H9 (cell line): ENCODE results near the gene ITGB6. TPM values are rescaled to one million over a fixed set of nuclear protein-coding genes. Genes with fewer than 3 reads are reported as not detected.

Experiments
- DNase-seq: peaks from one replicate; pipeline ENCODE4 v3.0.0-alpha.2; 2017
- H2AFZ ChIP-seq: one replicate; pipeline ENCODE4 v1.6.1; 2013; ENCODE audit warnings: mild to moderate bottlenecking, low read length, control low read depth, moderate library complexity
- H2AK5ac ChIP-seq: 2 replicates; pipeline ENCODE4 v1.6.1; 2013; ENCODE audit warnings: low read length, control low read depth, mixed read lengths; ENCODE audit not compliant: insufficient read length
- H2BK120ac ChIP-seq: one replicate; pipeline ENCODE4 v1.6.1; 2013; ENCODE audit warnings: low read depth, mild to moderate bottlenecking, low read length, control low read depth, inconsistent platforms; ENCODE audit not compliant: poor library complexity, severe bottlenecking
- H2BK12ac ChIP-seq: 2 replicates; pipeline ENCODE4 v1.6.1; 2013; ENCODE audit warnings: low read length, control low read depth, mixed read lengths, low read depth; ENCODE audit not compliant: insufficient read length
- H2BK15ac ChIP-seq: 2 replicates; pipeline ENCODE4 v1.6.1; 2013; ENCODE audit warnings: low read depth, low read length, control low read depth
- H2BK20ac ChIP-seq: one replicate; pipeline ENCODE4 v1.6.1; 2013; ENCODE audit warnings: low read depth, mild to moderate bottlenecking, low read length, control low read depth, inconsistent platforms; ENCODE audit not compliant: poor library complexity, severe bottlenecking
- H2BK5ac ChIP-seq: 2 replicates; pipeline ENCODE4 v1.6.1; 2013; ENCODE audit warnings: low read length, control low read depth, mixed read lengths; ENCODE audit not compliant: insufficient read length
- H3K14ac ChIP-seq: 2 replicates; pipeline ENCODE4 v1.6.1; 2013; ENCODE audit warnings: low read length, control low read depth; ENCODE audit not compliant: insufficient read depth
- H3K18ac ChIP-seq: 2 replicates; pipeline ENCODE4 v1.6.1; 2013; ENCODE audit warnings: low read depth, mild to moderate bottlenecking, mixed read lengths, low read length, control low read depth; ENCODE audit not compliant: insufficient read length
- H3K23ac ChIP-seq: 2 replicates; pipeline ENCODE4 v1.6.1; 2013; ENCODE audit warnings: low read length, control low read depth, mixed read lengths, low read depth; ENCODE audit not compliant: insufficient read length
- H3K23me2 ChIP-seq: 2 replicates; pipeline ENCODE4 v1.6.1; 2013; ENCODE audit warnings: low read depth, mild to moderate bottlenecking, mixed read lengths, low read length, control low read depth; ENCODE audit not compliant: insufficient read length, poor library complexity, severe bottlenecking
- H3K27ac ChIP-seq: 2 replicates; pipeline ENCODE4 v1.5.1; 2013; ENCODE audit warnings: low read length, control low read depth, mixed read lengths, low read depth; ENCODE audit not compliant: insufficient read length
- H3K27me3 ChIP-seq: 2 replicates; pipeline ENCODE4 v1.6.1; 2013; ENCODE audit warnings: low read length, control low read depth, inconsistent platforms; ENCODE audit not compliant: insufficient read depth
- H3K4ac ChIP-seq: 2 replicates; pipeline ENCODE4 v1.6.1; 2013; ENCODE audit warnings: low read depth, mild to moderate bottlenecking, control low read depth, inconsistent platforms, low read length, moderate library complexity
- H3K4me1 ChIP-seq: 2 replicates; pipeline ENCODE4 v1.6.1; 2013; ENCODE audit warnings: low read length, control low read depth, inconsistent platforms; ENCODE audit not compliant: insufficient read depth
- H3K4me2 ChIP-seq: 2 replicates; pipeline ENCODE4 v1.6.1; 2013; ENCODE audit warnings: low read length, control low read depth, mixed read lengths; ENCODE audit not compliant: insufficient read length, insufficient read depth
- H3K56ac ChIP-seq: 2 replicates; pipeline ENCODE4 v1.6.1; 2013; ENCODE audit warnings: low read depth, mild to moderate bottlenecking, mixed read lengths, low read length, control low read depth; ENCODE audit not compliant: insufficient read length
- H3K79me1 ChIP-seq: 2 replicates; pipeline ENCODE4 v1.6.1; 2013; ENCODE audit warnings: low read depth, mild to moderate bottlenecking, moderate library complexity, low read length, control low read depth, inconsistent platforms; ENCODE audit not compliant: insufficient read depth, poor library complexity, severe bottlenecking
- H3K79me2 ChIP-seq: 2 replicates; pipeline ENCODE4 v1.6.1; 2013; ENCODE audit warnings: low read length, control low read depth, inconsistent platforms; ENCODE audit not compliant: insufficient read depth
- H3K9ac ChIP-seq: 2 replicates; pipeline ENCODE4 v1.6.1; 2013; ENCODE audit warnings: low read length, control low read depth, mixed read lengths; ENCODE audit not compliant: insufficient read length; ENCODE audit errors: extremely low read depth
- H3K9me3 ChIP-seq: one replicate; pipeline ENCODE4 v1.6.1; 2013; ENCODE audit warnings: low read depth, low read length, inconsistent platforms; ENCODE audit not compliant: control insufficient read depth
- H3T11ph ChIP-seq: one replicate; pipeline ENCODE4 v1.6.1; 2013; ENCODE audit warnings: mild to moderate bottlenecking, low read length, control low read depth, inconsistent platforms
- H4K20me1 ChIP-seq: one replicate; pipeline ENCODE4 v1.6.1; 2013; ENCODE audit not compliant: control insufficient read depth, insufficient read length, insufficient read depth
- H4K5ac ChIP-seq: 2 replicates; pipeline ENCODE4 v1.6.1; 2013; ENCODE audit warnings: low read depth, mild to moderate bottlenecking, mixed read lengths, low read length, control low read depth; ENCODE audit not compliant: insufficient read length
- H4K8ac ChIP-seq: replicated peaks from 2 replicates; pipeline ENCODE4 v1.6.1; 2013; ENCODE audit warnings: low read length, control low read depth, mixed read lengths, low read depth; ENCODE audit not compliant: insufficient read length
- H4K91ac ChIP-seq: 2 replicates; pipeline ENCODE4 v1.6.1; 2013; ENCODE audit warnings: low read depth, mild to moderate bottlenecking, moderate library complexity, mixed read lengths, low read length, control low read depth; ENCODE audit not compliant: insufficient read length
- H3K27ac Mint-ChIP-seq, 3 experiments: 2 replicates in 2 of 3; 3 replicates in 1 of 3; pipeline ENCODE4 v1.8.0; 2020 to 2021; ENCODE audit warnings: mixed read lengths in 3 of 3, mild to moderate bottlenecking in 1 of 3, moderate library complexity in 1 of 3
- H3K27me3 Mint-ChIP-seq: 2 replicates; pipeline ENCODE4 v1.8.0; 2021; ENCODE audit warnings: low read depth, mild to moderate bottlenecking, moderate library complexity, mixed read lengths
- H3K36me3 Mint-ChIP-seq, 3 experiments: 2 replicates in 2 of 3; 3 replicates in 1 of 3; pipeline ENCODE4 v1.8.0; 2020 to 2021; ENCODE audit warnings: low read depth in 3 of 3, mixed read lengths in 3 of 3; ENCODE audit not compliant: insufficient read depth in 1 of 3
- H3K4me1 Mint-ChIP-seq, 2 experiments: 2 replicates each; pipeline ENCODE4 v1.8.0; 2020; ENCODE audit warnings: mixed read lengths in 2 of 2
- H3K4me3 Mint-ChIP-seq, 2 experiments: 2 replicates in 1 of 2; 3 replicates in 1 of 2; pipeline ENCODE4 v1.8.0; 2020 to 2021; ENCODE audit warnings: mild to moderate bottlenecking in 2 of 2, mixed read lengths in 2 of 2, moderate library complexity in 1 of 2
- H3K9me3 Mint-ChIP-seq, 2 experiments: 2 replicates in 1 of 2; 3 replicates in 1 of 2; pipeline ENCODE4 v1.8.0; 2020; ENCODE audit warnings: mild to moderate bottlenecking in 2 of 2, mixed read lengths in 2 of 2, moderate library complexity in 1 of 2
- WGBS: extraction: QIAGEN DNeasy Blood & Tissue Kit; methylation state at CpG from one replicate; pipeline ENCODE4 v1.1.7; 2013; ENCODE audit warnings: missing lambda C conversion rate, low lambda C conversion rate, mixed read lengths; ENCODE audit not compliant: insufficient read length; ENCODE audit errors: extremely low coverage; 5-methylcytosine and 5-hydroxymethylcytosine counted together
- long read RNA-seq: library from polyadenylated mRNA; unstranded; transcript quantifications from one replicate; pipeline ENCODE4 v2.0.0, GENCODE V29; 2020
- total RNA-seq: library from RNA; stranded (reverse); gene quantifications from 2 replicates; pipeline ENCODE4 v1.2.1, GENCODE V29; 2021
- TF ChIP-seq, protein P1 (sequence below): fragments of 200-600 bp; sonication (generic); conservative IDR thresholded peaks from 3 replicates; pipeline ENCODE4 v1.8.0; 2021; ENCODE audit warnings: antibody characterized with exemption, mild to moderate bottlenecking

Gene ITGB6, protein sequence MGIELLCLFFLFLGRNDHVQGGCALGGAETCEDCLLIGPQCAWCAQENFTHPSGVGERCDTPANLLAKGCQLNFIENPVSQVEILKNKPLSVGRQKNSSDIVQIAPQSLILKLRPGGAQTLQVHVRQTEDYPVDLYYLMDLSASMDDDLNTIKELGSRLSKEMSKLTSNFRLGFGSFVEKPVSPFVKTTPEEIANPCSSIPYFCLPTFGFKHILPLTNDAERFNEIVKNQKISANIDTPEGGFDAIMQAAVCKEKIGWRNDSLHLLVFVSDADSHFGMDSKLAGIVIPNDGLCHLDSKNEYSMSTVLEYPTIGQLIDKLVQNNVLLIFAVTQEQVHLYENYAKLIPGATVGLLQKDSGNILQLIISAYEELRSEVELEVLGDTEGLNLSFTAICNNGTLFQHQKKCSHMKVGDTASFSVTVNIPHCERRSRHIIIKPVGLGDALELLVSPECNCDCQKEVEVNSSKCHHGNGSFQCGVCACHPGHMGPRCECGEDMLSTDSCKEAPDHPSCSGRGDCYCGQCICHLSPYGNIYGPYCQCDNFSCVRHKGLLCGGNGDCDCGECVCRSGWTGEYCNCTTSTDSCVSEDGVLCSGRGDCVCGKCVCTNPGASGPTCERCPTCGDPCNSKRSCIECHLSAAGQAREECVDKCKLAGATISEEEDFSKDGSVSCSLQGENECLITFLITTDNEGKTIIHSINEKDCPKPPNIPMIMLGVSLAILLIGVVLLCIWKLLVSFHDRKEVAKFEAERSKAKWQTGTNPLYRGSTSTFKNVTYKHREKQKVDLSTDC
- total RNA-seq: not detected in 2 replicates
- long read RNA-seq: 0 reads

DNA sequence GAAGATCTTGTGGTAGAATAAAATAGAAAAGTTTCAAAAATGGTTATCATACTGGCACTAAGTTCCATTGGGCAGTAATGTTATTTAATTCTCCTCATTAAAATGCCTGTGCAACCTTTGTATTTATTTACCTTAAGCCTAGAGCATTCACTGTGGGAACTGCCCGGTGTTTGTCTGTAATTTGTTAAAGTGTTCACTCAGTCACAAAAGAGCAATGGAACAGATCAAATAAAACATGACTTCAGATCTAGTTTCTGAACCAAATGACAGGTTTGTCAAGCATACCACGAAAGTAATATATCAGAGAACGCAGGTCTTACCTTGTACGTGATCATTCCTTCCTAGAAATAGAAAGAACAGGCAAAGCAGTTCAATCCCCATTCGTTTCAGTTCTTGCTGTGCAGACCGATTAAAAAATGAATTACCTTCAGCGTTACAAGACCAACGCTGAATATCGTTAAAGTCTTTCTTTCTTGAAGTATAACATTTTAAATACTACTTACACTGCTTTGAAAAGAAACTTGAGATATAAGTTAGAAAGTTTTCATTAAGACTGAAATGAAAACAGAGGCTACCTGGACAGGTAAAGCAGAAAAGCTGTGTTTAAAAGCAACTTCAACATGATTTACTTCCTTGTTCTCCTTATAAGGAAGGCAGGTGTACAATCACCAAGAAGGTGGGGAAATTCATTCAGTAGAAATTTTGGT, at the start of gene ITGB6:
ITGB6 (minus strand) TSS at position 590 of the 707 bp plus-strand sequence; CDS start at position 381, 209 bp downstream.
- 0 out of 2 replicates have a peak, but pooled peaks cover 3% of the 10 kb centered on the region for H3K27me3 Mint-ChIP-seq
- no peaks in the 10 kb centered on the region for H3K4me1 Mint-ChIP-seq
- Histone ChIP-seq H3K18ac (no peak within 1 kb of the TSS), H2AFZ (no peak within 1 kb of the TSS), H4K5ac (no peak within 1 kb of the TSS), H2BK120ac (no peak within 1 kb of the TSS), H3K79me1 (no peaks in the 10 kb centered on the region), H3K9ac (no peak within 1 kb of the TSS), H4K91ac (no peak within 1 kb of the TSS), H3K4ac (no peak within 1 kb of the TSS), H3K27ac (no peak within 1 kb of the TSS), H4K20me1 (no peaks in the 10 kb centered on the region), H3T11ph (no peak within 1 kb of the TSS), H3K27me3 (no peaks in the 10 kb centered on the region), H3K79me2 (no peaks in the 10 kb centered on the region), H3K9me3 (no peaks in the 10 kb centered on the region), H2BK5ac (no peak within 1 kb of the TSS), H3K23me2 (no peaks in the 10 kb centered on the region), H3K4me1 (no peaks in the 10 kb centered on the region), H3K14ac (no peak within 1 kb of the TSS), H3K23ac (no peak within 1 kb of the TSS), H3K56ac (no peak within 1 kb of the TSS), H2BK20ac (no peak within 1 kb of the TSS), H2BK12ac (no peak within 1 kb of the TSS), H2BK15ac (no peak within 1 kb of the TSS), H2AK5ac (no peak within 1 kb of the TSS), H3K4me2 (no peak within 1 kb of the TSS), H4K8ac (no peak within 1 kb of the TSS)
- no peak within 1 kb of the TSS for H3K4me3 Mint-ChIP-seq
- H3K9me3 Mint-ChIP-seq: no peaks in the 10 kb centered on the region
- no peak for DNase-seq
- no peaks in the 10 kb centered on the region; a peak in 1 of 7 replicates for H3K36me3 Mint-ChIP-seq
- TF ChIP-seq, protein P1, sequence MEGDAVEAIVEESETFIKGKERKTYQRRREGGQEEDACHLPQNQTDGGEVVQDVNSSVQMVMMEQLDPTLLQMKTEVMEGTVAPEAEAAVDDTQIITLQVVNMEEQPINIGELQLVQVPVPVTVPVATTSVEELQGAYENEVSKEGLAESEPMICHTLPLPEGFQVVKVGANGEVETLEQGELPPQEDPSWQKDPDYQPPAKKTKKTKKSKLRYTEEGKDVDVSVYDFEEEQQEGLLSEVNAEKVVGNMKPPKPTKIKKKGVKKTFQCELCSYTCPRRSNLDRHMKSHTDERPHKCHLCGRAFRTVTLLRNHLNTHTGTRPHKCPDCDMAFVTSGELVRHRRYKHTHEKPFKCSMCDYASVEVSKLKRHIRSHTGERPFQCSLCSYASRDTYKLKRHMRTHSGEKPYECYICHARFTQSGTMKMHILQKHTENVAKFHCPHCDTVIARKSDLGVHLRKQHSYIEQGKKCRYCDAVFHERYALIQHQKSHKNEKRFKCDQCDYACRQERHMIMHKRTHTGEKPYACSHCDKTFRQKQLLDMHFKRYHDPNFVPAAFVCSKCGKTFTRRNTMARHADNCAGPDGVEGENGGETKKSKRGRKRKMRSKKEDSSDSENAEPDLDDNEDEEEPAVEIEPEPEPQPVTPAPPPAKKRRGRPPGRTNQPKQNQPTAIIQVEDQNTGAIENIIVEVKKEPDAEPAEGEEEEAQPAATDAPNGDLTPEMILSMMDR: no peak
- no CpG with 5 or more reads among the region's 9 CpGs for WGBS
- no peak within 1 kb of the TSS for H3K27ac Mint-ChIP-seq
